Gastrocnemius medialis (tissue), 4 donors: ENCODE results near the gene CCDC201.

Experiments used
- CTCF ChIP-seq, 5 experiments: fragments of 450-650 bp in 3 of 5; fragments of 200-600 bp in 2 of 5; sonication (generic) in 2 of 5; IDR thresholded peaks in 4 of 5; conservative IDR thresholded peaks in 1 of 5; 1 replicate in 4 of 5; 2 replicates in 1 of 5; pipeline ENCODE4 v1.5.1; 2016 to 2019; ENCODE audit warnings: antibody characterized with exemption in 5 of 5, mild to moderate bottlenecking in 3 of 5, moderate library complexity in 3 of 5
- POLR2A ChIP-seq, 2 donors: fragments of 450-650 bp; IDR thresholded peaks; one replicate each; pipeline ENCODE4 v1.6.1; 2017; ENCODE audit warnings: antibody characterized with exemption in 2 of 2, mild to moderate bottlenecking in 2 of 2, moderate library complexity in 2 of 2

- TF ChIP-seq CTCF (IDR thresholded peaks at IDR 0.05 in 4 of 5, conservative IDR thresholded peaks at IDR 0.05 in 1 of 5) (no peak), POLR2A (IDR thresholded peaks at IDR 0.05) (no peak)
Measured at GRCh38 chr7:45917064-45917463, 44.2 kb upstream of the CCDC201 start.
